ENCODE data around the gene KRT40.
A peak's percentile ranks its signal among the peaks of the same experiment; 100 is the strongest.

Gene KRT40

DNA sequence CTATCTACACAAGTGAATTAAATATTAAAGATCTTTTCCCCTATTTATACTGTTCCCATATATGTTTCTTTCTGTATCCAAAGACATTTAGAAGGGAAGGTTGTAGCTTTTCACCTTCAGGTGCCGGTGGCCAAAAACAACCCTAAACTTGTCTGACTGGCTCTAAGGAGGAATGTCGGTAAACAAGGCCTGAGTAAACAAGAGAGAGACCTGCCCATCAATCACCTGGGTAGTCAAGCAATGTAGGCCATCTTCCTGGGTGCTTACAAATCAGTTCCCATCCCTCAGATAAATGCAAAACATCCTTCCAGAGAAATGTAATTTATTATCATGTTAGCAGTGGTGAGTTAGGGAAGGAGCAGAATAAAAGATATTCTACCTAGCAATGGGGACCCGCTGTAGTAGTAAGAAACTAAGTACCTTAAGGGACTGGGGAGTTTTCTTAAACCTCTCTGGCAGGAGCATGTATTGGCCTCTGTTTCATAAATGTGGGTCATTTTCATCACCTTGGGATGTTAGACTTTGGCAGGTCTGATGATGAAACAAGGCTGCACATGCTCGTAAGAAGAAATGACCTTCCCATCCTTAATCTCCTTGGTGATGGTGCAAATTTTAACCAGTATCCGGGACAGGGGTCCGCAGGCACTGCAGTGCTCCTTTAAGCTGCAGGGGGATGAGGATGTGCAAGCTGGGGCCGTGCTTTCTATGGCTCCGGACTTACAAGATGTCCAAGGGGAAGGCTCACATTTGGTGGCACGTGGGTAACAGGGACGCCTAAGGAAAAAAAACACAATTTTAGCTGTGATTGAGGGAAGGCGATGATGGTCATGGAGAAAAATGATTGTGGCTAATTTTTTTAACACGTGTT is 25.8 kb downstream of the KRT40 start:
- H3K36me3 Mint-ChIP-seq (ENCODE audit: low read depth), result no peaks in the 10 kb centered on the region
- peaks cover 17% of the 10 kb centered on the region for H3K27me3 Mint-ChIP-seq (ENCODE audit: low read depth)
- H3K9me3 Mint-ChIP-seq, result no peaks in the 10 kb centered on the region
- TF ChIP-seq CTCF (IDR thresholded peaks at IDR 0.05; ENCODE audit: unreplicated experiment in 3 of 3), result no peak
- H3K4me3 Mint-ChIP-seq, result no peak overlapping the region
- peak overlapping the region; percentile 52 to 81 (median 64) for H3K27ac Mint-ChIP-seq
- H3K4me1 Mint-ChIP-seq, result peaks cover 39% of the 10 kb centered on the region

- Mint-ChIP-seq H3K9me3 (no peaks in the 10 kb centered on the region), H3K36me3 (ENCODE audit: low read depth) (no peaks in the 10 kb centered on the region), H3K27me3 (ENCODE audit: low read depth) (peaks cover 27% of the 10 kb centered on the region), H3K4me3 (peak overlapping the region in 1 of 3 experiments; percentile 7), H3K27ac (peak overlapping the region; percentile 52 to 81 (median 78)), H3K4me1 (peaks cover 54% of the 10 kb centered on the region)
- TF ChIP-seq CTCF (IDR thresholded peaks at IDR 0.05; ENCODE audit: unreplicated experiment in 3 of 3), result no peak
These were observed 27.5 kb downstream of the KRT40 start for GRCh38 chr17:40956401-40957254.

DNA sequence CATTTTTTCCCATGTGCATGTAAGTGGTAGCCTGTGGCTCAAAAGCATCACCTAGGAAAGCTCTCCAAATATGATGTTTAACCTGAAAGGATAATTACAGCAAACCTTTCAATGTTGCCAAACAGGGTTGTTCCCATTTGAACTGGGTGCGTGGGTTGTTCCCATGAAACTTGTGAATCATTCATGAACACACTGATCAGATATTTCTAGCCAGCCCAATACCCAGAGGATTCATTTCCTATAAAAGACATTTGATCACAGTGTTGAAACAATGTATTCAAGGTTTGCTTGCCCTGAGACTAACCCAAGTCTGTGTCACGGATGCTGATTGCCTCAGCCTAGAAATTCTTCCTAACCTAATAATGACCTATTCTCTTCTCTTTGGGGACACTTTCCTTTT is 30.2 kb downstream of the KRT40 start:
- H3K36me3 Mint-ChIP-seq (ENCODE audit: low read depth), result no peaks in the 10 kb centered on the region
- TF ChIP-seq CTCF (IDR thresholded peaks at IDR 0.05; ENCODE audit: unreplicated experiment in 3 of 3), result no peak
- peaks cover 17% of the 10 kb centered on the region for H3K27me3 Mint-ChIP-seq (ENCODE audit: low read depth)
- H3K4me1 Mint-ChIP-seq, result peaks cover 70% of the 10 kb centered on the region
- H3K9me3 Mint-ChIP-seq, result no peaks in the 10 kb centered on the region
- H3K27ac Mint-ChIP-seq, result no peak overlapping the region
- no peak overlapping the region for H3K4me3 Mint-ChIP-seq

GRCh38 chr17:40952661-40953060 is 31.5 kb downstream of the KRT40 start:
- TF ChIP-seq CTCF (IDR thresholded peaks at IDR 0.05; ENCODE audit: unreplicated experiment in 3 of 3), result no peak
- Mint-ChIP-seq H3K27me3 (ENCODE audit: low read depth) (peaks cover 13% of the 10 kb centered on the region), H3K9me3 (no peaks in the 10 kb centered on the region), H3K4me1 (peaks cover 62% of the 10 kb centered on the region), H3K4me3 (no peak overlapping the region), H3K36me3 (ENCODE audit: low read depth) (no peaks in the 10 kb centered on the region), H3K27ac (no peak overlapping the region)

- Mint-ChIP-seq H3K36me3 (ENCODE audit: low read depth) (no peaks in the 10 kb centered on the region), H3K27ac (no peak overlapping the region), H3K4me3 (no peak overlapping the region), H3K27me3 (ENCODE audit: low read depth) (peaks cover 13% of the 10 kb centered on the region), H3K9me3 (no peaks in the 10 kb centered on the region), H3K4me1 (peaks cover 60% of the 10 kb centered on the region)
- TF ChIP-seq CTCF (IDR thresholded peaks at IDR 0.05; ENCODE audit: unreplicated experiment in 3 of 3), result no peak
These were observed 32.0 kb downstream of the KRT40 start for GRCh38 chr17:40952154-40952553.
